Common myeloid progenitor, CD34-positive (primary cell): ENCODE measurements around the gene MTARC2.

ENCODE experiments used
- CTCF ChIA-PET: fragments of 350-600 bp; sonication (Branson Sonifier 250); formaldehyde crosslinking; loops from one replicate; lab custom pipeline; 2021; ENCODE audit warnings: antibody characterized with exemption; lab: Charles Lee
- POLR2A ChIA-PET: fragments of 350-600 bp; sonication (Branson Sonifier 250); formaldehyde crosslinking; loops from one replicate; lab custom pipeline; 2021; ENCODE audit warnings: antibody characterized with exemption; lab: Charles Lee
- DNase-seq, 3 donors: peaks; one replicate each; pipeline versions ENCODE4 v3.0.0 to v3.0.0-alpha.2; 2013
- H3K27ac ChIP-seq, 2 experiments: 1 replicate in 1 of 2; 2 replicates in 1 of 2; pipeline ENCODE4 v1.7.0; 2013; ENCODE audit warnings: inconsistent platforms in 2 of 2, low read length in 2 of 2, mild to moderate bottlenecking in 2 of 2, low read depth in 1 of 2, moderate library complexity in 1 of 2; ENCODE audit not compliant: severe bottlenecking in 2 of 2, insufficient read depth in 1 of 2, poor library complexity in 1 of 2
- H3K27me3 ChIP-seq, 5 experiments: replicated peaks in 2 of 5; 1 replicate in 3 of 5; 2 replicates in 2 of 5; pipeline versions ENCODE4 v1.6.1 to v1.7.0; 2013; ENCODE audit warnings: low read length in 4 of 5, mild to moderate bottlenecking in 2 of 5, moderate library complexity in 2 of 5, inconsistent platforms in 1 of 5; ENCODE audit not compliant: insufficient read depth in 5 of 5, control insufficient read depth in 4 of 5
- H3K36me3 ChIP-seq, 4 experiments: 1 replicate in 2 of 4; 2 replicates in 2 of 4; pipeline versions ENCODE4 v1.6.1 to v1.7.0; 2013; ENCODE audit warnings: low read length in 3 of 4, control low read depth in 1 of 4, mild to moderate bottlenecking in 1 of 4; ENCODE audit not compliant: control insufficient read depth in 4 of 4, insufficient read depth in 4 of 4
- H3K4me1 ChIP-seq, 4 experiments: 1 replicate in 3 of 4; 2 replicates in 1 of 4; pipeline versions ENCODE4 v1.6.1 to v1.7.1; 2013; ENCODE audit warnings: low read length in 3 of 4, mild to moderate bottlenecking in 3 of 4, control low read depth in 1 of 4, inconsistent platforms in 1 of 4, moderate library complexity in 1 of 4; ENCODE audit not compliant: control insufficient read depth in 4 of 4, insufficient read depth in 4 of 4; ENCODE audit errors: control extremely low read depth in 1 of 4
- H3K4me3 ChIP-seq, 7 experiments: 1 replicate in 4 of 7; 2 replicates in 3 of 7; pipeline versions ENCODE4 v1.5.1 to v1.7.0; 2013; ENCODE audit warnings: mild to moderate bottlenecking in 7 of 7, low read length in 6 of 7, moderate library complexity in 6 of 7, inconsistent platforms in 2 of 7, low read depth in 2 of 7, control low read depth in 1 of 7; ENCODE audit not compliant: insufficient read depth in 4 of 7, control insufficient read depth in 1 of 7; ENCODE audit errors: extremely low read depth in 1 of 7
- H3K9me3 ChIP-seq, 5 experiments: 1 replicate in 4 of 5; 2 replicates in 1 of 5; pipeline versions ENCODE4 v1.6.1 to v1.7.1; 2013; ENCODE audit warnings: low read length in 4 of 5, mild to moderate bottlenecking in 2 of 5, inconsistent platforms in 1 of 5, low read depth in 1 of 5, moderate library complexity in 1 of 5; ENCODE audit not compliant: control insufficient read depth in 4 of 5, insufficient read depth in 2 of 5; ENCODE audit errors: control extremely low read depth in 1 of 5
- WGBS: methylation state at CpG from one replicate; pipeline ENCODE4 v1.1.5; 2013; ENCODE audit not compliant: insufficient coverage; 5-methylcytosine and 5-hydroxymethylcytosine counted together

Gene MTARC2

GRCh38 chr1:220703305-220703704, 44.8 kb upstream of the MTARC2 start:
- no peak overlapping the region for H3K4me3 ChIP-seq
- CTCF ChIA-PET, result interaction anchor here (1.0 to 2.1 kb wide), 5 partner anchors 10 to 73 kb away, joined by 3 to 6 read pairs (median 6); no protein-coding TSS in a partner anchor
- peaks cover 0 to 11% (median 4%) of the 10 kb centered on the region in 4 experiments for H3K4me1 ChIP-seq
- POLR2A ChIA-PET, result no interaction called here
- H3K9me3 ChIP-seq, result no peaks in the 10 kb centered on the region
- no peak for DNase-seq
- no peaks in the 10 kb centered on the region for H3K36me3 ChIP-seq
- 90% methylated on average over 3 of the region's 4 CpGs for WGBS
- H3K27me3 ChIP-seq, result peaks cover 0 to 5% (median 0%) of the 10 kb centered on the region in 5 experiments
- H3K27ac ChIP-seq, result no peak overlapping the region

- ChIA-PET CTCF (no interaction called here), POLR2A (no interaction called here)
- WGBS, result 92% methylated on average over 7 of the region's 7 CpGs
- Histone ChIP-seq H3K36me3 (no peaks in the 10 kb centered on the region), H3K9me3 (no peaks in the 10 kb centered on the region), H3K27me3 (peaks cover 0 to 5% (median 0%) of the 10 kb centered on the region in 5 experiments), H3K4me1 (peaks cover 0 to 7% (median 2%) of the 10 kb centered on the region in 4 experiments), H3K4me3 (no peak overlapping the region), H3K27ac (no peak overlapping the region)
- no peak for DNase-seq
Measured at GRCh38 chr1:220705782-220706181, 42.3 kb upstream of the MTARC2 start.

- ChIA-PET POLR2A (no interaction called here), CTCF (no interaction called here)
- DNase-seq, result no peak
- peaks cover 0 to 7% (median 2%) of the 10 kb centered on the region in 4 experiments for H3K4me1 ChIP-seq
- no peaks in the 10 kb centered on the region for H3K9me3 ChIP-seq
- H3K27me3 ChIP-seq, result peaks cover 0 to 5% (median 0%) of the 10 kb centered on the region in 5 experiments
- H3K27ac ChIP-seq, result no peak overlapping the region
- WGBS, result 98% methylated on average over 8 of the region's 9 CpGs
- no peak overlapping the region for H3K4me3 ChIP-seq
- H3K36me3 ChIP-seq, result no peaks in the 10 kb centered on the region
Measured at GRCh38 chr1:220706480-220706879, 41.6 kb upstream of the MTARC2 start.

GRCh38 chr1:220707160-220707559, 41.0 kb upstream of the MTARC2 start:
- no peak for DNase-seq
- Histone ChIP-seq H3K36me3 (no peaks in the 10 kb centered on the region), H3K27me3 (peaks cover 0 to 5% (median 0%) of the 10 kb centered on the region in 5 experiments), H3K4me1 (peaks cover 0 to 4% (median under 1%) of the 10 kb centered on the region in 4 experiments), H3K27ac (no peak overlapping the region), H3K4me3 (no peak overlapping the region), H3K9me3 (no peaks in the 10 kb centered on the region)
- CTCF ChIA-PET, result no interaction called here
- WGBS, result 98% methylated on average over 9 of the region's 10 CpGs
- POLR2A ChIA-PET, result no interaction called here

GRCh38 chr1:220708244-220708643, 39.9 kb upstream of the MTARC2 start:
- CTCF ChIA-PET, result interaction anchor here (1.4 kb wide), 1 partner anchor 14 kb away, joined by 3 read pairs; no protein-coding TSS in a partner anchor

GRCh38 chr1:220708936-220709801, 39.0 kb upstream of the MTARC2 start:
- Histone ChIP-seq H3K9me3 (no peaks in the 10 kb centered on the region), H3K27ac (no peak overlapping the region), H3K27me3 (no peaks in the 10 kb centered on the region), H3K36me3 (no peaks in the 10 kb centered on the region), H3K4me1 (no peaks in the 10 kb centered on the region), H3K4me3 (no peak overlapping the region)
- POLR2A ChIA-PET, result no interaction called here
- CTCF ChIA-PET, result interaction anchor here (1.0 to 1.4 kb wide), 3 partner anchors 13 to 24 kb away, joined by 3 read pairs; no protein-coding TSS in a partner anchor
- DNase-seq, result no peak
- WGBS, result 78% methylated on average over 6 of the region's 9 CpGs

More at GRCh38 chr1:220708244-220708643, 39.9 kb upstream of the MTARC2 start:
- Histone ChIP-seq H3K9me3 (no peaks in the 10 kb centered on the region), H3K4me1 (no peaks in the 10 kb centered on the region), H3K27me3 (no peaks in the 10 kb centered on the region), H3K36me3 (no peaks in the 10 kb centered on the region), H3K4me3 (no peak overlapping the region), H3K27ac (no peak overlapping the region)
- DNase-seq, result no peak
- POLR2A ChIA-PET, result interaction anchor here (0.5 kb wide), 1 partner anchor 1003 kb away, joined by 4 read pairs; no protein-coding TSS in a partner anchor
- 100% methylated on average over 2 of the region's 4 CpGs for WGBS

GRCh38 chr1:220710333-220710732, 37.8 kb upstream of the MTARC2 start:
- H3K27me3 ChIP-seq, result no peaks in the 10 kb centered on the region
- CTCF ChIA-PET, result interaction anchor here (1.1 kb wide), 1 partner anchor 21 kb away, joined by 3 read pairs; no protein-coding TSS in a partner anchor
- peaks cover 0 to 4% (median 0%) of the 10 kb centered on the region in 5 experiments for H3K9me3 ChIP-seq
- H3K4me3 ChIP-seq, result no peak overlapping the region
- POLR2A ChIA-PET, result no interaction called here
- no peaks in the 10 kb centered on the region for H3K36me3 ChIP-seq
- no peaks in the 10 kb centered on the region for H3K4me1 ChIP-seq
- 51% methylated on average over 4 of the region's 4 CpGs for WGBS
- DNase-seq, result no peak
- H3K27ac ChIP-seq, result no peak overlapping the region
